Amniotic epithelial cell (primary cell): ENCODE data around the gene KRT9.
"Not testable (repeated sequence)": the region's sequence is repeated elsewhere in the genome, so short reads cannot be mapped to it uniquely, and the experiment has no call there.

Source experiments
- DNase-seq: peaks from one replicate; pipeline ENCODE4 v3.0.0-alpha.2; 2010; ENCODE audit warnings: low read depth

The KRT9 gene

GRCh38 chr17:41602524-41602923 lies 30.7 kb upstream of the KRT9 start:
- DNase-seq = no peak

- no peak for DNase-seq
These were observed 28.5 kb upstream of the KRT9 start for GRCh38 chr17:41600318-41600717.

- DNase-seq = no peak
These were observed 27.8 kb upstream of the KRT9 start for GRCh38 chr17:41599680-41600079.

GRCh38 chr17:41595585-41595984 lies 23.7 kb upstream of the KRT9 start:
- DNase-seq = no peak

GRCh38 chr17:41594363-41594915 lies 22.6 kb upstream of the KRT9 start:
- no peak for DNase-seq

GRCh38 chr17:41593306-41593981 lies 21.6 kb upstream of the KRT9 start:
- DNase-seq = no peak

- no peak for DNase-seq
These were observed 20.9 kb upstream of the KRT9 start for GRCh38 chr17:41592601-41593305.

- no peak for DNase-seq
These were observed 17.4 kb upstream of the KRT9 start for GRCh38 chr17:41589301-41589700.

- no peak for DNase-seq
These were observed 16.4 kb upstream of the KRT9 start for GRCh38 chr17:41588126-41588810.

- no peak for DNase-seq
These were observed 15.1 kb upstream of the KRT9 start, which contains the start of gene KRT14 for GRCh38 chr17:41586863-41587495. Gene KRT14 (minus strand): TSS chr17:41586895. CDS start chr17:41586834, 61 bp downstream.

GRCh38 chr17:41585301-41586056 lies 13.6 kb upstream of the KRT9 start:
- DNase-seq = no peak

GRCh38 chr17:41584331-41584927 lies 12.6 kb upstream of the KRT9 start:
- not testable (repeated sequence) for DNase-seq

- DNase-seq = no peak
These were observed 11.6 kb upstream of the KRT9 start for GRCh38 chr17:41583137-41584127.

- not testable (repeated sequence) for DNase-seq
These were observed 10.5 kb upstream of the KRT9 start for GRCh38 chr17:41582061-41582968.

GRCh38 chr17:41581366-41582060 lies 9.7 kb upstream of the KRT9 start:
- DNase-seq = no peak

GRCh38 chr17:41580687-41581365 lies 9.0 kb upstream of the KRT9 start:
- DNase-seq = no peak

GRCh38 chr17:41580244-41580575 lies 8.4 kb upstream of the KRT9 start:
- no peak for DNase-seq
